ENCODE results near the gene TNFRSF8. TPM values are rescaled to one million over a fixed set of nuclear protein-coding genes. Genes with fewer than 3 reads are reported as not detected.

The TNFRSF8 gene
- total and polyA plus RNA-seq, 9 of the 15 experiments (the other 6 are each of a cell fraction or from before 2014, with no cell fraction given), result 3.5 to 38.4 (median 17.1) TPM

- TF ChIP-seq ARID4B (CRISPR knock-in tag; IDR thresholded peaks at IDR 0.05), result no peak; the same call in 1 of the 2 replicates
- peak; percentile 77; the same call in 1 of the 2 replicates for TF ChIP-seq GATAD2A (IDR thresholded peaks at IDR 0.05)
- no peak for TF ChIP-seq ID3 (CRISPR knock-in tag; IDR thresholded peaks at IDR 0.05)
- TF ChIP-seq ID3 (tag; IDR thresholded peaks at IDR 0.05), result peak; percentile 30
- peak; percentile 85 for TF ChIP-seq ZEB2 (IDR thresholded peaks at IDR 0.05)
- TF ChIP-seq NCOA1 (IDR thresholded peaks at IDR 0.05; ENCODE audit: low read depth), result peak; percentile 78; the same call in 1 of the 2 replicates
- TF ChIP-seq MED1 (CRISPR knock-in tag; IDR thresholded peaks at IDR 0.05; ENCODE audit: borderline replicate concordance), result no peak
- TF ChIP-seq NFRKB (IDR thresholded peaks at IDR 0.05; ENCODE audit: low read depth), result no peak
- peak; percentile 42 for TF ChIP-seq BCOR (IDR thresholded peaks at IDR 0.05)
- TF ChIP-seq CGGBP1 (CRISPR knock-in tag; IDR thresholded peaks at IDR 0.05), result no peak
- TF ChIP-seq ZNF668 (CRISPR knock-in tag; IDR thresholded peaks at IDR 0.05), result no peak
- TF ChIP-seq SMAD1 (IDR thresholded peaks at IDR 0.05; ENCODE audit: low read depth, low read length, partially characterized antibody), result no peak
- peak; percentile 26; the same call in 1 of the 2 replicates for TF ChIP-seq ETV1 (tag; conservative IDR thresholded peaks at IDR 0.05; ENCODE audit: low read depth)
- TF ChIP-seq NEUROD1 (IDR thresholded peaks at IDR 0.05; ENCODE audit: borderline replicate concordance, low read depth, low read length, partially characterized antibody), result peak; percentile 52
- TF ChIP-seq TAL1 (IDR thresholded peaks at IDR 0.05), result peak; percentile 85
- TF ChIP-seq JUN (IDR thresholded peaks at IDR 0.05; ENCODE audit: borderline replicate concordance, low read depth, low read length), result 0 out of 2 replicates have a peak, but pooled peaks have one; percentile 15
- TF ChIP-seq JUN (CRISPR knock-in tag; IDR thresholded peaks at IDR 0.05; ENCODE audit: borderline replicate concordance), result no peak
- TF ChIP-seq BACH1 (tag; IDR thresholded peaks at IDR 0.05), result no peak
- peak in 1 of 2 experiments; percentile 79; a peak in 2 of 4 replicates for TF ChIP-seq MAZ (CRISPR knock-in tag; conservative IDR thresholded peaks at IDR 0.05 in 1 of 2, IDR thresholded peaks at IDR 0.05 in 1 of 2)
- TF ChIP-seq ZNF589 (CRISPR knock-in tag; IDR thresholded peaks at IDR 0.05; ENCODE audit: low read depth), result peak; percentile 58; the same call in 1 of the 2 replicates
- peak; percentile 91 to 92 for TF ChIP-seq TRIM24 (IDR thresholded peaks at IDR 0.05)
- peak; percentile 84 for TF ChIP-seq ETV5 (CRISPR knock-in tag; IDR thresholded peaks at IDR 0.05; ENCODE audit: low read depth)
- no peak for TF ChIP-seq HNRNPUL1 (IDR thresholded peaks at IDR 0.05; ENCODE audit: low read length)
- TF ChIP-seq SMARCE1 (IDR thresholded peaks at IDR 0.05), result peak; percentile 83; the same call in 1 of the 2 replicates
- TF ChIP-seq ARID2 (IDR thresholded peaks at IDR 0.05), result no peak
Observed at GRCh38 chr1:12174924-12175810, 112.1 kb downstream of the TNFRSF8 start (continued).
